ENCODE results near the gene COL19A1.
"Not testable (repeated sequence)": the region's sequence is repeated elsewhere in the genome, so short reads cannot be mapped to it uniquely, and the experiment has no call there.

COL19A1 gene

GRCh38 chr6:69871107-69871506, 4.8 kb downstream of the COL19A1 start:
- Histone ChIP-seq H3K4me1 (ENCODE audit: insufficient read depth, low read length) (peaks cover 22% of the 10 kb centered on the region), H3K9me3 (ENCODE audit: low read length) (no peaks in the 10 kb centered on the region), H3K27me3 (ENCODE audit: insufficient read depth, low read length) (no peaks in the 10 kb centered on the region), H3K36me3 (ENCODE audit: insufficient read depth, low read length) (no peaks in the 10 kb centered on the region), H3K4me3 (ENCODE audit: low read length) (no peak overlapping the region), H2AFZ (ENCODE audit: low read depth, low read length) (no peak overlapping the region)

- H3K4me1 ChIP-seq (ENCODE audit: insufficient read depth, low read length), result peaks cover 10% of the 10 kb centered on the region
- no peaks in the 10 kb centered on the region for H3K9me3 ChIP-seq (ENCODE audit: low read length)
- no peaks in the 10 kb centered on the region for H3K36me3 ChIP-seq (ENCODE audit: insufficient read depth, low read length)
- no peak overlapping the region for H2AFZ ChIP-seq (ENCODE audit: low read depth, low read length)
- no peaks in the 10 kb centered on the region for H3K27me3 ChIP-seq (ENCODE audit: insufficient read depth, low read length)
- no peak overlapping the region for H3K4me3 ChIP-seq (ENCODE audit: low read length)
Measured at GRCh38 chr6:69873291-69873690, 6.9 kb downstream of the COL19A1 start.

- Histone ChIP-seq H3K4me3 (ENCODE audit: low read length) (no peak overlapping the region), H3K27me3 (ENCODE audit: insufficient read depth, low read length) (no peaks in the 10 kb centered on the region), H3K4me1 (ENCODE audit: insufficient read depth, low read length) (no peaks in the 10 kb centered on the region), H3K36me3 (ENCODE audit: insufficient read depth, low read length) (no peaks in the 10 kb centered on the region), H3K9me3 (ENCODE audit: low read length) (no peaks in the 10 kb centered on the region), H2AFZ (ENCODE audit: low read depth, low read length) (no peak overlapping the region)
Measured at GRCh38 chr6:69875715-69876114, 9.4 kb downstream of the COL19A1 start.

GRCh38 chr6:69878795-69879194, 12.4 kb downstream of the COL19A1 start:
- H3K36me3 ChIP-seq (ENCODE audit: insufficient read depth, low read length), result no peaks in the 10 kb centered on the region
- H3K9me3 ChIP-seq (ENCODE audit: low read length), result no peaks in the 10 kb centered on the region
- no peak overlapping the region for H3K4me3 ChIP-seq (ENCODE audit: low read length)
- H3K4me1 ChIP-seq (ENCODE audit: insufficient read depth, low read length), result no peaks in the 10 kb centered on the region
- no peaks in the 10 kb centered on the region for H3K27me3 ChIP-seq (ENCODE audit: insufficient read depth, low read length)
- no peak overlapping the region for H2AFZ ChIP-seq (ENCODE audit: low read depth, low read length)

GRCh38 chr6:69880601-69881000, 14.2 kb downstream of the COL19A1 start:
- Histone ChIP-seq H2AFZ (ENCODE audit: low read depth, low read length) (peak overlapping the region; percentile 16), H3K36me3 (ENCODE audit: insufficient read depth, low read length) (no peaks in the 10 kb centered on the region), H3K9me3 (ENCODE audit: low read length) (no peaks in the 10 kb centered on the region), H3K4me1 (ENCODE audit: insufficient read depth, low read length) (no peaks in the 10 kb centered on the region), H3K27me3 (ENCODE audit: insufficient read depth, low read length) (no peaks in the 10 kb centered on the region), H3K4me3 (ENCODE audit: low read length) (no peak overlapping the region)

GRCh38 chr6:69881322-69882151, 15.2 kb downstream of the COL19A1 start:
- Histone ChIP-seq H3K36me3 (ENCODE audit: insufficient read depth, low read length) (no peaks in the 10 kb centered on the region), H3K4me1 (ENCODE audit: insufficient read depth, low read length) (no peaks in the 10 kb centered on the region), H3K9me3 (ENCODE audit: low read length) (no peaks in the 10 kb centered on the region), H2AFZ (ENCODE audit: low read depth, low read length) (no peak overlapping the region), H3K27me3 (ENCODE audit: insufficient read depth, low read length) (no peaks in the 10 kb centered on the region), H3K4me3 (ENCODE audit: low read length) (no peak overlapping the region)

GRCh38 chr6:69883551-69883950, 17.2 kb downstream of the COL19A1 start:
- Histone ChIP-seq H2AFZ (ENCODE audit: low read depth, low read length) (no peak overlapping the region), H3K9me3 (ENCODE audit: low read length) (no peaks in the 10 kb centered on the region), H3K4me1 (ENCODE audit: insufficient read depth, low read length) (no peaks in the 10 kb centered on the region), H3K27me3 (ENCODE audit: insufficient read depth, low read length) (no peaks in the 10 kb centered on the region), H3K4me3 (ENCODE audit: low read length) (no peak overlapping the region), H3K36me3 (ENCODE audit: insufficient read depth, low read length) (no peaks in the 10 kb centered on the region)

- Histone ChIP-seq H3K4me1 (ENCODE audit: insufficient read depth, low read length) (no peaks in the 10 kb centered on the region), H3K4me3 (ENCODE audit: low read length) (no peak overlapping the region), H3K27me3 (ENCODE audit: insufficient read depth, low read length) (no peaks in the 10 kb centered on the region), H3K9me3 (ENCODE audit: low read length) (no peaks in the 10 kb centered on the region), H2AFZ (ENCODE audit: low read depth, low read length) (no peak overlapping the region), H3K36me3 (ENCODE audit: insufficient read depth, low read length) (no peaks in the 10 kb centered on the region)
Measured at GRCh38 chr6:69884231-69884630, 17.9 kb downstream of the COL19A1 start.

- no peak overlapping the region for H3K4me3 ChIP-seq (ENCODE audit: low read length)
- no peaks in the 10 kb centered on the region for H3K36me3 ChIP-seq (ENCODE audit: insufficient read depth, low read length)
- no peaks in the 10 kb centered on the region for H3K4me1 ChIP-seq (ENCODE audit: insufficient read depth, low read length)
- H3K9me3 ChIP-seq (ENCODE audit: low read length), result no peaks in the 10 kb centered on the region
- no peaks in the 10 kb centered on the region for H3K27me3 ChIP-seq (ENCODE audit: insufficient read depth, low read length)
- no peak overlapping the region for H2AFZ ChIP-seq (ENCODE audit: low read depth, low read length)
Measured at GRCh38 chr6:69887026-69887425, 20.7 kb downstream of the COL19A1 start.

GRCh38 chr6:69887714-69888345, 21.5 kb downstream of the COL19A1 start:
- no peak overlapping the region for H3K4me3 ChIP-seq (ENCODE audit: low read length)
- H3K27me3 ChIP-seq (ENCODE audit: insufficient read depth, low read length), result no peaks in the 10 kb centered on the region
- no peaks in the 10 kb centered on the region for H3K9me3 ChIP-seq (ENCODE audit: low read length)
- no peaks in the 10 kb centered on the region for H3K36me3 ChIP-seq (ENCODE audit: insufficient read depth, low read length)
- H2AFZ ChIP-seq (ENCODE audit: low read depth, low read length), result no peak overlapping the region
- no peaks in the 10 kb centered on the region for H3K4me1 ChIP-seq (ENCODE audit: insufficient read depth, low read length)

GRCh38 chr6:69888482-69889233, 22.3 kb downstream of the COL19A1 start:
- H3K4me1 ChIP-seq (ENCODE audit: insufficient read depth, low read length), result no peaks in the 10 kb centered on the region
- no peaks in the 10 kb centered on the region for H3K36me3 ChIP-seq (ENCODE audit: insufficient read depth, low read length)
- H3K9me3 ChIP-seq (ENCODE audit: low read length), result no peaks in the 10 kb centered on the region
- H3K4me3 ChIP-seq (ENCODE audit: low read length), result no peak overlapping the region
- H2AFZ ChIP-seq (ENCODE audit: low read depth, low read length), result no peak overlapping the region
- no peaks in the 10 kb centered on the region for H3K27me3 ChIP-seq (ENCODE audit: insufficient read depth, low read length)

- H3K27me3 ChIP-seq (ENCODE audit: insufficient read depth, low read length); H3K4me1 ChIP-seq (ENCODE audit: insufficient read depth, low read length); H2AFZ ChIP-seq (ENCODE audit: low read depth, low read length); H3K9me3 ChIP-seq (ENCODE audit: low read length); H3K36me3 ChIP-seq (ENCODE audit: insufficient read depth, low read length); H3K4me3 ChIP-seq (ENCODE audit: low read length): not testable (repeated sequence)
Measured at GRCh38 chr6:69889234-69889974, 23.0 kb downstream of the COL19A1 start.

- H3K27me3 ChIP-seq (ENCODE audit: insufficient read depth, low read length); H3K36me3 ChIP-seq (ENCODE audit: insufficient read depth, low read length); H3K4me3 ChIP-seq (ENCODE audit: low read length); H2AFZ ChIP-seq (ENCODE audit: low read depth, low read length); H3K4me1 ChIP-seq (ENCODE audit: insufficient read depth, low read length); H3K9me3 ChIP-seq (ENCODE audit: low read length): not testable (repeated sequence)
Measured at GRCh38 chr6:69892561-69892960, 26.2 kb downstream of the COL19A1 start.

All from neuron (in vitro differentiated cells).